HL-60 (cell line): ENCODE results near the gene TFE3.

Experiments
- POLR2AphosphoS5 ChIP-seq: IDR thresholded peaks from 2 replicates; pipeline ENCODE4 v1.6.1; 2012; ENCODE audit warnings: low read depth
- TF ChIP-seq, protein P1 (sequence below): IDR thresholded peaks from one replicate; pipeline ENCODE4 v1.5.1; 2011; ENCODE audit warnings: low read length, control low read depth, inconsistent platforms; ENCODE audit not compliant: insufficient read depth

DNA sequence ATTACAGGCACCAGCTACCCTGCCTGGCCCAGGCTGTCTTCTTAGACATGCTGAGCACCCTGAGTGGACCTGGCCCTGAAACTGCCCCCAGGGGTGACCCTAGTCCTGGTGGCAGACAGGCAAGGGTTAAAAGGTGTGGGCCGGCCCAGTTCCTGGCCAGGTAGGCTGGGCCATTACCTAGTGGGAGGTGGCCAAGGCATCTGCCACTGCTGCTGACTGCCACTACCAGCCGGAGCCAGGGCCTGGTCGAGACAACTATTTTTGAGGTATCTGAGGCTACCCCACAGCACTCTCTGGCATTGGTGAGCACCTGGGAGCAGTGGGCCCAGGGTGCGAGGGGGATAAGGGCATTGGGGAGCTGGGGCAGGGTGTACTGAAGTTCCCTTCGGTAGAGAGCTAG is 15.6 kb upstream of the TFE3 start, which contains the start of gene CCDC120:
- TF ChIP-seq, protein P1, sequence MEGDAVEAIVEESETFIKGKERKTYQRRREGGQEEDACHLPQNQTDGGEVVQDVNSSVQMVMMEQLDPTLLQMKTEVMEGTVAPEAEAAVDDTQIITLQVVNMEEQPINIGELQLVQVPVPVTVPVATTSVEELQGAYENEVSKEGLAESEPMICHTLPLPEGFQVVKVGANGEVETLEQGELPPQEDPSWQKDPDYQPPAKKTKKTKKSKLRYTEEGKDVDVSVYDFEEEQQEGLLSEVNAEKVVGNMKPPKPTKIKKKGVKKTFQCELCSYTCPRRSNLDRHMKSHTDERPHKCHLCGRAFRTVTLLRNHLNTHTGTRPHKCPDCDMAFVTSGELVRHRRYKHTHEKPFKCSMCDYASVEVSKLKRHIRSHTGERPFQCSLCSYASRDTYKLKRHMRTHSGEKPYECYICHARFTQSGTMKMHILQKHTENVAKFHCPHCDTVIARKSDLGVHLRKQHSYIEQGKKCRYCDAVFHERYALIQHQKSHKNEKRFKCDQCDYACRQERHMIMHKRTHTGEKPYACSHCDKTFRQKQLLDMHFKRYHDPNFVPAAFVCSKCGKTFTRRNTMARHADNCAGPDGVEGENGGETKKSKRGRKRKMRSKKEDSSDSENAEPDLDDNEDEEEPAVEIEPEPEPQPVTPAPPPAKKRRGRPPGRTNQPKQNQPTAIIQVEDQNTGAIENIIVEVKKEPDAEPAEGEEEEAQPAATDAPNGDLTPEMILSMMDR, result no peak
- TF ChIP-seq POLR2AphosphoS5, result no peak
